Mammary epithelial cell (primary cell): ENCODE data around the gene MLC1.

Experiments used
- EZH2 ChIP-seq: IDR thresholded peaks from 2 replicates; pipeline ENCODE4 v1.6.1; 2012; ENCODE audit warnings: low read length, inconsistent platforms, borderline replicate concordance
- TF ChIP-seq, protein P1 (sequence below), 2 donors: IDR thresholded peaks in 1 of 2; conservative IDR thresholded peaks in 1 of 2; 2 replicates each; pipeline ENCODE4 v1.5.1; 2011 to 2012; ENCODE audit warnings: inconsistent platforms in 2 of 2, low read length in 2 of 2, mild to moderate bottlenecking in 2 of 2, control low read depth in 1 of 2, low read depth in 1 of 2; ENCODE audit not compliant: insufficient read depth in 1 of 2; ENCODE audit errors: extremely low read depth in 1 of 2

DNA sequence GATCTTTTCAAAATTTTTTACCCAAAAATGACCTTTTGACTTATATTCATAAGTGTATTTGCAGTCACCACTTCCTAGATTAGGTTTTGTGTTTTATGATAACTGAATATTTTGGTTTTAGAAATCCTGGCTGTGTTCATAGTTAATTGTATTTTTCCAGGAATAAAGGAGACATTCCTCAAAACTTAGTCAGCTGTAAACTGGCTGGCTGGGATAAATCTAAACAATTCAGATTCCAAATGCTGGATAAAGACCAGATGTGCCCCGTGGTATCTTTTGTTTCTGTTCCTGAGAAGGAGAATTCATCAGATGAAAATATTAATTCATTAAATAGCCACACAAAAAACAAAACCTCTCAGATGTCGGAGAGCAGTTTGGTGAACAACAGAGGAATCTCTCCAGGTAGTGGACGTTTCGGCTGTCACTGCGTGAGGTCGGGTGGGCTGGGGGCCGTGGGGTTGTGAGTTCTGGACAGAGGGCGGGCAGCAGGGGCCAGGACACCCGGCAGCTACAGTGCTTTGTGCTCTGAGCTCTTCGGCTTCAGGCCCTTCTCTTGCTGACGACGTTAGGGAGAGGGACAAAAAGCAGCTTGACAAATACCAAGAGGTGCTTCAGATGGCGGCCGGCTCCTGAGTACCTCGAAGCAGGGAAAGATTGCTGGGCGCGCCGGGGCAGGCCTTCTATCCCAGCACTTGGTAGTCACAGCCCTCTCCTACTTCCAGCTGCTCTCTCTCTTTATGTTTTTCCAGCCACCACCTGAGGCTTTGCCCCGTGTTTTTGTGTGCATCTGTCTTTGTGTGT, 29.2 kb upstream of the MLC1 start:
- TF ChIP-seq, protein P1, sequence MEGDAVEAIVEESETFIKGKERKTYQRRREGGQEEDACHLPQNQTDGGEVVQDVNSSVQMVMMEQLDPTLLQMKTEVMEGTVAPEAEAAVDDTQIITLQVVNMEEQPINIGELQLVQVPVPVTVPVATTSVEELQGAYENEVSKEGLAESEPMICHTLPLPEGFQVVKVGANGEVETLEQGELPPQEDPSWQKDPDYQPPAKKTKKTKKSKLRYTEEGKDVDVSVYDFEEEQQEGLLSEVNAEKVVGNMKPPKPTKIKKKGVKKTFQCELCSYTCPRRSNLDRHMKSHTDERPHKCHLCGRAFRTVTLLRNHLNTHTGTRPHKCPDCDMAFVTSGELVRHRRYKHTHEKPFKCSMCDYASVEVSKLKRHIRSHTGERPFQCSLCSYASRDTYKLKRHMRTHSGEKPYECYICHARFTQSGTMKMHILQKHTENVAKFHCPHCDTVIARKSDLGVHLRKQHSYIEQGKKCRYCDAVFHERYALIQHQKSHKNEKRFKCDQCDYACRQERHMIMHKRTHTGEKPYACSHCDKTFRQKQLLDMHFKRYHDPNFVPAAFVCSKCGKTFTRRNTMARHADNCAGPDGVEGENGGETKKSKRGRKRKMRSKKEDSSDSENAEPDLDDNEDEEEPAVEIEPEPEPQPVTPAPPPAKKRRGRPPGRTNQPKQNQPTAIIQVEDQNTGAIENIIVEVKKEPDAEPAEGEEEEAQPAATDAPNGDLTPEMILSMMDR (conservative IDR thresholded peaks at IDR 0.05 in 1 of 2, IDR thresholded peaks at IDR 0.05 in 1 of 2; ENCODE audit: extremely low read depth in 1 of 2, insufficient read depth in 1 of 2, low read depth in 1 of 2, low read length in 2 of 2): no peak
- TF ChIP-seq EZH2: no peak
